Stimulated activated CD4-positive, alpha-beta T cell treated with anti-CD3 and anti-CD28 coated beads, Interleukin-15, amount 100 ng/mL, for 48 hours (primary cell): ENCODE measurements around the gene LATS2.
"Not testable (repeated sequence)": the region's sequence is repeated elsewhere in the genome, so short reads cannot be mapped to it uniquely, and the experiment has no call there.

Experiments
- DNase-seq, 2 donors: peaks; one replicate each; pipeline ENCODE4 v3.0.0-alpha.2; 2020; ENCODE audit warnings: low read depth in 2 of 2

LATS2 gene

GRCh38 chr13:21075379-21076249, 14.2 kb upstream of the LATS2 start:
- no peak for DNase-seq

GRCh38 chr13:21075011-21075378, 13.6 kb upstream of the LATS2 start:
- no peak for DNase-seq

- DNase-seq: no peak
Measured at GRCh38 chr13:21074546-21074945, 13.2 kb upstream of the LATS2 start.

- no peak for DNase-seq
Measured at GRCh38 chr13:21071924-21072323, 10.5 kb upstream of the LATS2 start.

GRCh38 chr13:21071015-21071414, 9.6 kb upstream of the LATS2 start:
- no peak for DNase-seq

GRCh38 chr13:21069561-21070004, 8.2 kb upstream of the LATS2 start:
- DNase-seq: no peak

- no peak for DNase-seq
Measured at GRCh38 chr13:21067848-21068247, 6.5 kb upstream of the LATS2 start.

- no peak for DNase-seq
Measured at GRCh38 chr13:21066946-21067345, 5.6 kb upstream of the LATS2 start.

- DNase-seq: no peak
Measured at GRCh38 chr13:21065686-21066085, 4.3 kb upstream of the LATS2 start.

GRCh38 chr13:21063031-21063430, 1.6 kb upstream of the LATS2 start:
- no peak for DNase-seq

- no peak for DNase-seq
Measured at GRCh38 chr13:21060338-21061028, 903 bp downstream of the LATS2 start.

- DNase-seq: no peak
Measured at GRCh38 chr13:21059641-21060337, 1.6 kb downstream of the LATS2 start.

GRCh38 chr13:21058361-21058760, 3.0 kb downstream of the LATS2 start:
- no peak for DNase-seq

GRCh38 chr13:21055511-21056045, 5.8 kb downstream of the LATS2 start:
- DNase-seq: no peak

- no peak for DNase-seq
Measured at GRCh38 chr13:21055016-21055415, 6.4 kb downstream of the LATS2 start.

- no peak for DNase-seq
Measured at GRCh38 chr13:21054313-21054712, 7.1 kb downstream of the LATS2 start.

GRCh38 chr13:21053231-21053630, 8.2 kb downstream of the LATS2 start:
- DNase-seq: no peak

GRCh38 chr13:21051675-21052074, 9.7 kb downstream of the LATS2 start:
- DNase-seq: no peak

GRCh38 chr13:21050288-21051197, 10.8 kb downstream of the LATS2 start:
- DNase-seq: no peak

GRCh38 chr13:21049731-21050130, 11.7 kb downstream of the LATS2 start:
- DNase-seq: not testable (repeated sequence)
